Loucy (cell line): ENCODE measurements around the gene DCAF6.

ENCODE experiments used
- EZH2phosphoT487 ChIP-seq: fragments of 200-600 bp; IDR thresholded peaks from 2 replicates; pipeline ENCODE4 v1.6.1; 2018; ENCODE audit warnings: antibody characterized with exemption, mild to moderate bottlenecking, moderate library complexity, borderline replicate concordance
- TF ChIP-seq, protein P1 (sequence below): fragments of 200-600 bp; sonication (generic); conservative IDR thresholded peaks from 2 replicates; pipeline ENCODE4 v1.5.1; 2014; ENCODE audit warnings: mild to moderate bottlenecking, antibody characterized with exemption, low read length

DNA sequence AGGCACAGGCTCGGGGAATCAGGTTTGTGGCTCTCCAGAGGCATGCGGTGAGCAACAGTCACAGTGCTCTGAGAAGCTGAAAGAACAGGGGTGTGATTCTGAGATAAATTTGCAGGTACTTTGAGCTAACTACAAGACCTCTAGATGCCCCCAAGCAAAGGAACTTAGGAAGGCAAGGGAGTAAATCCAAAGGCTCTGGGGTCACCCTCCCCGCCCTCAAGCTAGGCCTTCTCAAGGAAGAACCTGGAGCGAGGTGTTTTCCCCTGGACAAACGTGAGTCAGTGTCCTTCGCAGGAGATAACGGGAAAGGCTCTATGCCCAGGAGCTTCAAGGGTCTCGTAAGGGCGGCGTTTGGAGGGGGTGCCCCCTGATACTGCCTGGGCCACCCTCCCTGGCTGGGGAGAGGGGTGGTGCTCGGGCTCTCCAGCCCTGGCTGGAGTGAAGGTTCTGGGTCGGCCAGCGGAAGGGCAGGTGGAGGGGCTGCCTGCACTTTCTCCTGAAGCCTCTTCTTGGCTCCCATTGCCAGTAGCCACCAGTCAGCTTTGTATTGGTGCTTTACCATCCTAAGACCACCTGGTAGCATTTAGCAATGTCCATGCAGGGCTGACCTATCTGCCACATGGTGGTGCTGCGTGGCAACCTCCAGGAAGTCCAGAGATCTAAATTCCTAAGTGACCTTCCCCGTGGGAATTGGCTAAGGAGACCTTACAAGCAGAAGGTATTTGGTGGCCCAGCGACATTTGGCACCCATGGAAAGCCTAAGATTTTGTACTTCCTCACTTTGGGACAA is 156.3 kb downstream of the DCAF6 start:
- no peak for TF ChIP-seq EZH2phosphoT487
- TF ChIP-seq, protein P1, sequence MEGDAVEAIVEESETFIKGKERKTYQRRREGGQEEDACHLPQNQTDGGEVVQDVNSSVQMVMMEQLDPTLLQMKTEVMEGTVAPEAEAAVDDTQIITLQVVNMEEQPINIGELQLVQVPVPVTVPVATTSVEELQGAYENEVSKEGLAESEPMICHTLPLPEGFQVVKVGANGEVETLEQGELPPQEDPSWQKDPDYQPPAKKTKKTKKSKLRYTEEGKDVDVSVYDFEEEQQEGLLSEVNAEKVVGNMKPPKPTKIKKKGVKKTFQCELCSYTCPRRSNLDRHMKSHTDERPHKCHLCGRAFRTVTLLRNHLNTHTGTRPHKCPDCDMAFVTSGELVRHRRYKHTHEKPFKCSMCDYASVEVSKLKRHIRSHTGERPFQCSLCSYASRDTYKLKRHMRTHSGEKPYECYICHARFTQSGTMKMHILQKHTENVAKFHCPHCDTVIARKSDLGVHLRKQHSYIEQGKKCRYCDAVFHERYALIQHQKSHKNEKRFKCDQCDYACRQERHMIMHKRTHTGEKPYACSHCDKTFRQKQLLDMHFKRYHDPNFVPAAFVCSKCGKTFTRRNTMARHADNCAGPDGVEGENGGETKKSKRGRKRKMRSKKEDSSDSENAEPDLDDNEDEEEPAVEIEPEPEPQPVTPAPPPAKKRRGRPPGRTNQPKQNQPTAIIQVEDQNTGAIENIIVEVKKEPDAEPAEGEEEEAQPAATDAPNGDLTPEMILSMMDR = peak; percentile 53
